ENCODE data around the gene ACTG1.

Gene ACTG1

DNA sequence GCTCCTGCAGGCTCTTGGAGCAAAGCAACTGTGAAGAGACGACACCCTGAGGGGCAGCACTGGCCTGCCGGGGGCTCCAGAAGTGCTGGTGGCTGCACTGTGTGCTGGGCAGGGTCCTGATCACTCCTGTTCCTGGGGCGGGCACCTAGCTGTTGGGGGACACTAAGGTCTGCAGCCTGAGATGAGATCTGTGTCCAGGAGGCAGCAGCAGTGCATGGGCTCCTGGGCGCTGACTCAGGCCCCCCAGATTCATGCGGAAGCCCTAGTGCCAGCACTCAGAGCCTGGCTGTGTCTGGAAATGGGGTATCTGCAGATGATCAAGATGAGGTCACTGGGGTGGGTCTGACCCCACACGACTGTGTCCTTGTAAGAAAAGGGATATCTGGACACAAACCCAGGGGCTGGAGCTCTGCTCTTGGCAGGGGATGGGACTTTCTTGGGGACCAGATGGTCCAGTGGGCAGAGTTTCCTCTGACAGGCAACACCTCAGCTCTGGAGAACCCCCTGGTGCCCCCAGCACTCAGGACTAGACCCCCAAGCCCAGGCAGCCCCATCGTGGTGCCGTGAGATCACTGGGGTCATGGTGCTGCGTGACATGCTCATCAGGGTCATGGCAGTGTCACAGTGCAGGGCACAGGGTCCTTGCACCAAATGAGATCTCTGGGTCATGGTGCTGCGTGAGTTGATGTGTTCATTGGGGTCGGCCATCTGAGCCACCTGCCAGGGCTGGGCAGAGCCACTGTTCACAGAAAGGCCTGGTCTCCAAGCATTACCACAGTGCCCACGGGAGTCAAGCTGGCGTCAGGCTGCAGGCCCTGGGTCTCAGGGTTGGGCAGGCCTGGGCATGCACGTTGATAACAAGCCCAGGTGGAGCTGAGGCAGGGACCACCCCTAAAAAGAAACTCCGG lies 30.1 kb upstream of the ACTG1 start:
- DNase-seq (ENCODE audit: low spot score) (no peak), ATAC-seq (ENCODE audit: low read depth) (no peak)
- Histone ChIP-seq H3K4me1 (ENCODE audit: insufficient read depth, poor library complexity, severe bottlenecking) (no peaks in the 10 kb centered on the region), H3K27me3 (ENCODE audit: insufficient read depth, poor library complexity, severe bottlenecking) (no peaks in the 10 kb centered on the region), H3K4me3 (ENCODE audit: severe bottlenecking) (no peak overlapping the region), H3K27ac (ENCODE audit: poor library complexity, severe bottlenecking) (no peak overlapping the region), H3K36me3 (ENCODE audit: low read depth) (peaks cover 34% of the 10 kb centered on the region), H3K9me3 (ENCODE audit: severe bottlenecking) (no peaks in the 10 kb centered on the region)
- TF ChIP-seq, protein P1, sequence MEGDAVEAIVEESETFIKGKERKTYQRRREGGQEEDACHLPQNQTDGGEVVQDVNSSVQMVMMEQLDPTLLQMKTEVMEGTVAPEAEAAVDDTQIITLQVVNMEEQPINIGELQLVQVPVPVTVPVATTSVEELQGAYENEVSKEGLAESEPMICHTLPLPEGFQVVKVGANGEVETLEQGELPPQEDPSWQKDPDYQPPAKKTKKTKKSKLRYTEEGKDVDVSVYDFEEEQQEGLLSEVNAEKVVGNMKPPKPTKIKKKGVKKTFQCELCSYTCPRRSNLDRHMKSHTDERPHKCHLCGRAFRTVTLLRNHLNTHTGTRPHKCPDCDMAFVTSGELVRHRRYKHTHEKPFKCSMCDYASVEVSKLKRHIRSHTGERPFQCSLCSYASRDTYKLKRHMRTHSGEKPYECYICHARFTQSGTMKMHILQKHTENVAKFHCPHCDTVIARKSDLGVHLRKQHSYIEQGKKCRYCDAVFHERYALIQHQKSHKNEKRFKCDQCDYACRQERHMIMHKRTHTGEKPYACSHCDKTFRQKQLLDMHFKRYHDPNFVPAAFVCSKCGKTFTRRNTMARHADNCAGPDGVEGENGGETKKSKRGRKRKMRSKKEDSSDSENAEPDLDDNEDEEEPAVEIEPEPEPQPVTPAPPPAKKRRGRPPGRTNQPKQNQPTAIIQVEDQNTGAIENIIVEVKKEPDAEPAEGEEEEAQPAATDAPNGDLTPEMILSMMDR (IDR thresholded peaks at IDR 0.05; ENCODE audit: poor library complexity, severe bottlenecking) = no peak

GRCh38 chr17:81541123-81541522 lies 28.5 kb upstream of the ACTG1 start:
- ATAC-seq (ENCODE audit: low read depth) (no peak), DNase-seq (ENCODE audit: low spot score) (no peak)
- Histone ChIP-seq H3K36me3 (ENCODE audit: low read depth) (peaks cover 18% of the 10 kb centered on the region), H3K4me1 (ENCODE audit: insufficient read depth, poor library complexity, severe bottlenecking) (no peaks in the 10 kb centered on the region), H3K27me3 (ENCODE audit: insufficient read depth, poor library complexity, severe bottlenecking) (peaks cover 9% of the 10 kb centered on the region), H3K27ac (ENCODE audit: poor library complexity, severe bottlenecking) (no peak overlapping the region), H3K9me3 (ENCODE audit: severe bottlenecking) (no peaks in the 10 kb centered on the region), H3K4me3 (ENCODE audit: severe bottlenecking) (no peak overlapping the region)
- TF ChIP-seq, protein P1 (IDR thresholded peaks at IDR 0.05; ENCODE audit: poor library complexity, severe bottlenecking) = no peak

DNA sequence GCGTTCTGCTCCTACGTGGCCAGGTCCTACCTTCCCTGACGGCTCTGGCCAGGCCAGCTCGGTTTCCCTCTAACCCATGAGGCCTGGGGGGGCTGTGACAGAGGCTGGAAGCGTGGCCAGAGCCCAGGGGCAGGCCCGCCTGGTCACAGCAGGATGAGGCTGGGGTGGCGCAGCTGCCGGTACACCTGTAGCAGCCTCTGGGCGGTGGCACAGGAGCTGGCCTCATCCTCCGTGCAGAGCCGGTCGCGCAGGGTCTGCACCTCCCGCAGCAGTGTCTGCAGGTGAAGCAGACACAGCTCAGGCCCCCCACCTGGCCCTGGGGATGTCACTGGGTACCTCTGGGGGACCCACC lies 28.1 kb upstream of the ACTG1 start:
- no peak overlapping the region for H3K27ac ChIP-seq (ENCODE audit: poor library complexity, severe bottlenecking)
- H3K36me3 ChIP-seq (ENCODE audit: low read depth) = peaks cover 17% of the 10 kb centered on the region; the same call in 1 of the 2 replicates
- TF ChIP-seq, protein P1 (IDR thresholded peaks at IDR 0.05; ENCODE audit: poor library complexity, severe bottlenecking) = no peak
- no peaks in the 10 kb centered on the region for H3K4me1 ChIP-seq (ENCODE audit: insufficient read depth, poor library complexity, severe bottlenecking)
- H3K9me3 ChIP-seq (ENCODE audit: severe bottlenecking) = no peaks in the 10 kb centered on the region
- H3K27me3 ChIP-seq (ENCODE audit: insufficient read depth, poor library complexity, severe bottlenecking) = peaks cover 13% of the 10 kb centered on the region
- DNase-seq (ENCODE audit: low spot score) (no peak), ATAC-seq (ENCODE audit: low read depth) (no peak)
- no peak overlapping the region for H3K4me3 ChIP-seq (ENCODE audit: severe bottlenecking)

DNA sequence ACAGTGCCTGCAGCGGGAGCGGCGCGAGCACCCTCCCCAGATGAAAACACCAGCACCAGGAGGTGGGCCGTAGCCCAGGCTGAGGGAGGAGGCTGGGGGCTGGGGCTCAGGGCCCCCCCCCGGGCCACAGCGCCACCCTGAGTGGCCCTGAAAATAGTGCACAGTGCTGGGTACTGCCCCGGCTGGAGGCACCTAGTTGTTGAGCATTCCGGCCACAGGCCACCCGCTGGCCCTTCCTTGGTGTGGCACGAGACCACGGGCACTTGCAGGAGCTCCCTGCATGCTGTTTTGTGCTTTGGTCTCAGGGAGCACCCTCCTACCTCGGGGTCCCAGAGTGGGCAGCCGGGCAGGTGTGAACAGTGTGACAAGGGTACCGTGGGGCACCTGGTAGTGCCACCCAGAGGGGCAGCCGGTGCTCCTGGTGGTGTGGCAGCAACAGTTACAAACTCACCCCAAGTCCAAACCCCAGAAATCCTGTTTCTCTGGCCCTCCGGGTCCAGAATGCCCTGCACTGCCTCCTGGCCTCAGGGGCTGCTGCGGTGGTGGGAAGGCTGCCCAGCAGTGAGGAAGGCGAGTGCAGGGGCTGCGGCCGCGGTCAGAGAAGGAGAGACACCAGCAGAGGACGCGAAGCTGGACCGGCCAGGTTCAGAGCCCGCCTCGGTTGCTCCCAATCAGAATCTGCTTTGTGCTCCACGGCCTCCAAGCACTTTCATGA lies 27.5 kb upstream of the ACTG1 start:
- peaks cover 12% of the 10 kb centered on the region; the same call in 1 of the 2 replicates for H3K36me3 ChIP-seq (ENCODE audit: low read depth)
- H3K4me1 ChIP-seq (ENCODE audit: insufficient read depth, poor library complexity, severe bottlenecking) = no peaks in the 10 kb centered on the region
- TF ChIP-seq, protein P1 (IDR thresholded peaks at IDR 0.05; ENCODE audit: poor library complexity, severe bottlenecking) = no peak
- DNase-seq (ENCODE audit: low spot score) (no peak), ATAC-seq (ENCODE audit: low read depth) (no peak)
- no peak overlapping the region for H3K4me3 ChIP-seq (ENCODE audit: severe bottlenecking)
- no peak overlapping the region for H3K27ac ChIP-seq (ENCODE audit: poor library complexity, severe bottlenecking)
- H3K27me3 ChIP-seq (ENCODE audit: insufficient read depth, poor library complexity, severe bottlenecking) = peaks cover 13% of the 10 kb centered on the region
- no peaks in the 10 kb centered on the region for H3K9me3 ChIP-seq (ENCODE audit: severe bottlenecking)
